Calu3 (cell line): Measurements from ENCODE around the gene MLLT10. TPM values are rescaled to one million over a fixed set of nuclear protein-coding genes. Genes with fewer than 3 reads are reported as not detected.
A peak's percentile ranks its signal among the peaks of the same experiment; 100 is the strongest.

Source experiments
- BruUV-seq: library from RNA; stranded (reverse); fragments of 400-500 nt; replicated peaks from 2 replicates; lab custom pipeline; 2021; lab: Mats Ljungman, UMichigan
- CTCF ChIA-PET: fragments of 300-600 bp; sonication (Branson Sonifier 250); formaldehyde crosslinking; loops from one replicate; lab custom pipeline; 2022; ENCODE audit warnings: antibody characterized with exemption; lab: Charles Lee
- DNase-seq: peaks from one replicate; pipeline ENCODE4 v3.0.0; 2022
- H3K27ac Mint-ChIP-seq: one replicate; pipeline ENCODE4 v1.8.0; 2022; ENCODE audit warnings: mixed read lengths; ENCODE audit not compliant: unreplicated experiment
- H3K27me3 Mint-ChIP-seq: one replicate; pipeline ENCODE4 v1.8.0; 2022; ENCODE audit warnings: mixed read lengths; ENCODE audit not compliant: unreplicated experiment
- H3K36me3 Mint-ChIP-seq: one replicate; pipeline ENCODE4 v1.8.0; 2022; ENCODE audit warnings: mild to moderate bottlenecking, moderate library complexity, mixed read lengths; ENCODE audit not compliant: insufficient read depth, unreplicated experiment
- H3K4me1 Mint-ChIP-seq: one replicate; pipeline ENCODE4 v1.8.0; 2022; ENCODE audit warnings: mild to moderate bottlenecking, low read depth, mixed read lengths; ENCODE audit not compliant: unreplicated experiment
- H3K4me3 Mint-ChIP-seq: one replicate; pipeline ENCODE4 v1.8.0; 2022; ENCODE audit warnings: mild to moderate bottlenecking, low read depth, moderate library complexity, mixed read lengths; ENCODE audit not compliant: unreplicated experiment
- H3K9me3 Mint-ChIP-seq: one replicate; pipeline ENCODE4 v1.8.0; 2022; ENCODE audit warnings: low read depth, mixed read lengths; ENCODE audit not compliant: unreplicated experiment
- CTCF ChIP-seq: fragments of 200-600 bp; IDR thresholded peaks from one replicate; pipeline ENCODE4 v1.8.0; 2022; ENCODE audit warnings: antibody characterized with exemption; ENCODE audit not compliant: unreplicated experiment
- intact Hi-C: fragments of 100-400 bp; cut with micrococcal nuclease; formaldehyde crosslinking; loops from one replicate; pipeline ENCODE4 v1.10.0; 2022; ENCODE audit not compliant: unreplicated experiment
- total RNA-seq: library from RNA; stranded (reverse); gene quantifications from 2 replicates; pipeline ENCODE4 v1.2.3, GENCODE V29; 2022

MLLT10 gene
- total RNA-seq, 1 experiment from 2014 or later, result 34.7 TPM

- TF ChIP-seq CTCF, result no peak
- BruUV-seq, result no TSS peak
- H3K4me3 Mint-ChIP-seq, result no peak overlapping the region
- no peak overlapping the region for H3K27ac Mint-ChIP-seq
- H3K27me3 Mint-ChIP-seq, result no peaks in the 10 kb centered on the region
- DNase-seq, result no peak
- intact Hi-C loops, result no loop called here
- CTCF ChIA-PET, result interaction anchor here (0.7 kb wide), 1 partner anchor 325 kb away, joined by 3 read pairs; no protein-coding TSS in a partner anchor
- peaks cover 13% of the 10 kb centered on the region for H3K36me3 Mint-ChIP-seq
- H3K4me1 Mint-ChIP-seq, result peaks cover 7% of the 10 kb centered on the region
- no peaks in the 10 kb centered on the region for H3K9me3 Mint-ChIP-seq
Measured at GRCh38 chr10:21744223-21744622, 210.2 kb downstream of the MLLT10 start.

- TF ChIP-seq CTCF, result no peak
Measured at GRCh38 chr10:21746118-21746517, 212.1 kb downstream of the MLLT10 start.

GRCh38 chr10:21747809-21748208 lies 213.8 kb downstream of the MLLT10 start:
- DNase-seq, result no peak
- H3K36me3 Mint-ChIP-seq, result peaks cover 8% of the 10 kb centered on the region
- no peak overlapping the region for H3K4me3 Mint-ChIP-seq
- peaks cover 11% of the 10 kb centered on the region for H3K4me1 Mint-ChIP-seq
- CTCF ChIA-PET, result no interaction called here
- H3K9me3 Mint-ChIP-seq, result no peaks in the 10 kb centered on the region
- no peaks in the 10 kb centered on the region for H3K27me3 Mint-ChIP-seq
- no peak overlapping the region for H3K27ac Mint-ChIP-seq
- TF ChIP-seq CTCF, result no peak
- intact Hi-C loops, result no loop called here
- no TSS peak for BruUV-seq

More at GRCh38 chr10:21746118-21746517, 212.1 kb downstream of the MLLT10 start:
- H3K27ac Mint-ChIP-seq, result peak overlapping the region; percentile 24
- H3K27me3 Mint-ChIP-seq, result no peaks in the 10 kb centered on the region
- H3K4me1 Mint-ChIP-seq, result peaks cover 10% of the 10 kb centered on the region
- CTCF ChIA-PET, result no interaction called here
- H3K4me3 Mint-ChIP-seq, result no peak overlapping the region
- H3K9me3 Mint-ChIP-seq, result no peaks in the 10 kb centered on the region
- intact Hi-C loops, result no loop called here
- DNase-seq, result no peak
- no TSS peak for BruUV-seq
- peaks cover 8% of the 10 kb centered on the region for H3K36me3 Mint-ChIP-seq

- Mint-ChIP-seq H3K27me3 (no peaks in the 10 kb centered on the region), H3K4me3 (no peak overlapping the region), H3K4me1 (peaks cover 8% of the 10 kb centered on the region), H3K36me3 (peaks cover 8% of the 10 kb centered on the region), H3K9me3 (no peaks in the 10 kb centered on the region), H3K27ac (no peak overlapping the region)
- CTCF ChIA-PET, result no interaction called here
- TSS peak; percentile 14 for BruUV-seq
- TF ChIP-seq CTCF, result no peak
- no peak for DNase-seq
- intact Hi-C loops, result no loop called here
Measured at GRCh38 chr10:21749788-21750187, 215.8 kb downstream of the MLLT10 start.
